GM12878 (cell line): ENCODE data around the gene TAS2R30. TPM values are rescaled to one million over a fixed set of nuclear protein-coding genes. Genes with fewer than 3 reads are reported as not detected.

Experiments used
- ATAC-seq: fragments of 200-7000 bp; cut with Tn5 transposase; 3 replicates; pipeline ENCODE4 v1.9.1; 2020; ENCODE audit warnings: mild to moderate bottlenecking, moderate library complexity
- BruUV-seq: library from RNA; stranded (reverse); fragments of 400-500 nt; replicated peaks from 2 replicates; lab custom pipeline; 2021; lab: Mats Ljungman, UMichigan
- CTCF ChIA-PET: fragments of 300-600 bp; sonication (Branson Sonifier 250); formaldehyde crosslinking; extraction: SDS; loops from one replicate; lab custom pipeline; 2021; ENCODE audit warnings: inconsistent platforms; lab: Yijun Ruan, JAX
- POLR2A ChIA-PET: fragments of 350-600 bp; formaldehyde crosslinking; extraction: SDS; loops from one replicate; lab custom pipeline; 2021; ENCODE audit warnings: inconsistent platforms; lab: Charles Lee
- RAD21 ChIA-PET: fragments of 300-600 bp; sonication (Branson Sonifier 250); formaldehyde crosslinking; loops from one replicate; lab custom pipeline; 2023; ENCODE audit warnings: antibody characterized with exemption; ENCODE audit not compliant: unreplicated experiment; lab: Charles Lee
- SMC1A ChIA-PET: fragments of 300-600 bp; sonication (Branson Sonifier 250); formaldehyde crosslinking; loops from one replicate; lab custom pipeline; 2023; ENCODE audit not compliant: unreplicated experiment, uncharacterized antibody; lab: Charles Lee
- DNase-seq: peaks from one replicate; pipeline ENCODE4 v3.0.0-alpha.2; 2011; ENCODE audit warnings: low read depth, low spot score
- FAIRE-seq: peaks from 3 replicates; lab custom pipeline; 2011; peaks lifted over from hg19 to GRCh38; lab: Jason Lieb, UNC
- H2AFZ ChIP-seq: 2 replicates; pipeline ENCODE4 v1.6.0; 2011; ENCODE audit warnings: low read depth, low read length, control low read depth; ENCODE audit not compliant: control insufficient read depth
- H3K27ac ChIP-seq: 2 replicates; pipeline ENCODE4 v1.5.1; 2011; ENCODE audit warnings: control low read depth; ENCODE audit not compliant: control insufficient read depth, insufficient read depth
- H3K27me3 ChIP-seq, 2 experiments: replicated peaks in 1 of 2; 2 replicates each; pipeline versions ENCODE4 v1.6.0 to v1.6.1; 2011; ENCODE audit warnings: low read length in 1 of 2; ENCODE audit not compliant: control insufficient read depth in 2 of 2, insufficient read depth in 2 of 2
- H3K36me3 ChIP-seq, 2 experiments: 2 replicates each; pipeline ENCODE4 v1.5.1; 2011; ENCODE audit warnings: low read length in 1 of 2; ENCODE audit not compliant: control insufficient read depth in 2 of 2, insufficient read depth in 2 of 2
- H3K4me1 ChIP-seq: 2 replicates; pipeline ENCODE4 v1.6.1; 2011; ENCODE audit warnings: mild to moderate bottlenecking, low read length, moderate library complexity, mixed read lengths; ENCODE audit not compliant: control insufficient read depth, insufficient read depth
- H3K4me2 ChIP-seq: 2 replicates; pipeline ENCODE4 v1.6.0; 2011; ENCODE audit warnings: control low read depth; ENCODE audit not compliant: control insufficient read depth, insufficient read depth
- H3K4me3 ChIP-seq: fragments of 200-600 bp; sonication (generic); 2 replicates; pipeline ENCODE4 v1.5.1; 2016
- H3K79me2 ChIP-seq: 2 replicates; pipeline ENCODE4 v1.6.0; 2011; ENCODE audit warnings: low read length; ENCODE audit not compliant: control insufficient read depth, insufficient read depth
- H3K9ac ChIP-seq: 2 replicates; pipeline ENCODE4 v1.8.0; 2011; ENCODE audit warnings: low read length, control low read depth, mixed read lengths; ENCODE audit not compliant: control insufficient read depth, insufficient read depth
- H3K9me3 ChIP-seq: replicated peaks from 3 replicates; pipeline ENCODE4 v1.5.1; 2011; ENCODE audit warnings: mild to moderate bottlenecking, low read length; ENCODE audit not compliant: control insufficient read depth, insufficient read depth
- H4K20me1 ChIP-seq: 2 replicates; pipeline ENCODE4 v1.6.0; 2011; ENCODE audit not compliant: control insufficient read depth, insufficient read depth
- NR2C2 ChIP-seq: IDR thresholded peaks from 2 replicates; pipeline ENCODE4 v1.6.1; 2011; ENCODE audit warnings: borderline replicate concordance, low read depth; ENCODE audit not compliant: control insufficient read depth, insufficient read length
- POLR2AphosphoS5 ChIP-seq: IDR thresholded peaks from 2 replicates; pipeline ENCODE4 v1.6.1; 2011; ENCODE audit warnings: mild to moderate bottlenecking, low read length, inconsistent platforms
- SMAD1 ChIP-seq: fragments of 450-650 bp; IDR thresholded peaks from 2 replicates; pipeline ENCODE4 v1.6.1; 2018; ENCODE audit warnings: mild to moderate bottlenecking, low read depth; ENCODE audit not compliant: partially characterized antibody
- STAT3 ChIP-seq: IDR thresholded peaks from 2 replicates; pipeline ENCODE4 v1.6.1; 2011; ENCODE audit warnings: low read depth, low read length, improper control_type of control experiment
- TCF12 ChIP-seq: IDR thresholded peaks from 2 replicates; pipeline ENCODE4 v1.6.1; 2011; ENCODE audit warnings: low read depth, mild to moderate bottlenecking, low read length
- ZBED1 ChIP-seq: IDR thresholded peaks from 2 replicates; pipeline ENCODE4 v1.6.1; 2016; ENCODE audit warnings: borderline replicate concordance
- ZBTB11 ChIP-seq: fragments of 450-650 bp; formaldehyde crosslinking; IDR thresholded peaks from 2 replicates; pipeline ENCODE4 v1.5.0; 2022; ENCODE audit warnings: mild to moderate bottlenecking, missing genetic modification characterization
- ZNF217 ChIP-seq: fragments of 450-650 bp; IDR thresholded peaks from 2 replicates; pipeline ENCODE4 v1.6.1; 2017; ENCODE audit warnings: antibody characterized with exemption, mild to moderate bottlenecking
- ZNF687 ChIP-seq: fragments of 450-650 bp; IDR thresholded peaks from 2 replicates; pipeline ENCODE4 v1.6.1; 2017; ENCODE audit warnings: mild to moderate bottlenecking, moderate library complexity
- WGBS: methylation state at CpG from one replicate; pipeline ENCODE4 v1.1.6; 2016; ENCODE audit warnings: low lambda C conversion rate; ENCODE audit not compliant: insufficient replicate concordance, insufficient coverage; ENCODE audit errors: missing lambda C conversion rate; 5-methylcytosine and 5-hydroxymethylcytosine counted together
- in situ Hi-C: fragments of 300-500 bp; cut with MboI; formaldehyde crosslinking; loops from 9 replicates; pipeline ENCODE4 v1.14.3; 2018; ENCODE audit warnings: mixed read lengths
- intact Hi-C: fragments of 100-400 bp; cut with micrococcal nuclease; formaldehyde crosslinking; loops from one replicate; pipeline ENCODE4 v1.14.2; 2022; ENCODE audit not compliant: unreplicated experiment
- polyA plus RNA-seq, 11 experiments: library from polyadenylated mRNA; depleted of rRNA in 4 of 11; unstranded in 6 of 11; stranded (reverse) in 5 of 11; fragments of >200 nt; fragmentation: Nextera tagmentation in 4 of 11; fragmentation: Illumina TruSeq in 1 of 11; extraction: Ambion mirVana in 4 of 11; extraction: Trizol in 1 of 11; gene quantifications; 1 replicate in 1 of 11; 2 replicates in 10 of 11; pipeline versions ENCODE4 v1.2.1 to v1.2.3, GENCODE V29; 2011 to 2016; ENCODE audit warnings: inconsistent platforms in 2 of 11, missing spikeins in 2 of 11, low read depth in 1 of 11
- total RNA-seq, 4 experiments: library from RNA; depleted of rRNA in 3 of 4; stranded (reverse); fragments of >200 nt in 3 of 4; fragmentation: Illumina TruSeq in 1 of 4; extraction: Trizol in 1 of 4; gene quantifications; 2 replicates each; pipeline versions ENCODE4 v1.2.1 to v1.2.3, GENCODE V29; 2013 to 2021
- TF ChIP-seq, protein P1 (sequence below): fragments of 450-650 bp; IDR thresholded peaks from 2 replicates; pipeline ENCODE4 v1.6.1; 2017; ENCODE audit warnings: borderline replicate concordance
- TF ChIP-seq, protein P2 (sequence below): fragments of 450-650 bp; IDR thresholded peaks from 2 replicates; pipeline ENCODE4 v1.6.1; 2016; ENCODE audit warnings: mild to moderate bottlenecking
- TF ChIP-seq, protein P3 (sequence below): fragments of 450-650 bp; IDR thresholded peaks from 2 replicates; pipeline ENCODE4 v1.6.1; 2014; ENCODE audit warnings: mild to moderate bottlenecking

TAS2R30 gene
- total and polyA plus RNA-seq, 10 of the 15 experiments (the other 5 are each of a cell fraction or from before 2014, with no cell fraction given) = 0.09 to 5.9 (median 0.54) TPM; not detected in 3

GRCh38 chr12:11178250-11178649, 43.8 kb upstream of the TAS2R30 start:
- no TSS peak for BruUV-seq
- ATAC-seq = no peak
- Histone ChIP-seq H3K9ac (no peak overlapping the region), H3K4me1 (no peaks in the 10 kb centered on the region), H3K36me3 (no peaks in the 10 kb centered on the region), H4K20me1 (no peaks in the 10 kb centered on the region), H3K4me2 (no peak overlapping the region), H3K27ac (no peak overlapping the region), H2AFZ (no peak overlapping the region), H3K79me2 (peaks cover 11% of the 10 kb centered on the region), H3K9me3 (no peaks in the 10 kb centered on the region; the same call in 2 of the 3 replicates), H3K4me3 (no peak overlapping the region), H3K27me3 (no peaks in the 10 kb centered on the region)
- ChIA-PET CTCF (no interaction called here), SMC1A (interaction anchor here (2.0 kb wide), 1 partner anchor 8 kb away, joined by 5 read pairs; the partner anchor contains the start of gene TAS2R42), RAD21 (interaction anchor here (1.0 kb wide), 1 partner anchor 21 kb away, joined by 3 read pairs; no protein-coding TSS in a partner anchor), POLR2A (no interaction called here)
- in situ Hi-C loops (no loop called here), intact Hi-C loops (no loop called here)
- WGBS = 100% methylated on average over 1 of the region's 1 CpG
- DNase-seq = no peak
- FAIRE-seq = no peak
- TF ChIP-seq ZBED1 = no peak
- TF ChIP-seq NR2C2 = no peak
- TF ChIP-seq POLR2AphosphoS5 = no peak
- TF ChIP-seq SMAD1 = no peak
- no peak for TF ChIP-seq TCF12
- no peak for TF ChIP-seq ZNF217
- TF ChIP-seq, protein P1, sequence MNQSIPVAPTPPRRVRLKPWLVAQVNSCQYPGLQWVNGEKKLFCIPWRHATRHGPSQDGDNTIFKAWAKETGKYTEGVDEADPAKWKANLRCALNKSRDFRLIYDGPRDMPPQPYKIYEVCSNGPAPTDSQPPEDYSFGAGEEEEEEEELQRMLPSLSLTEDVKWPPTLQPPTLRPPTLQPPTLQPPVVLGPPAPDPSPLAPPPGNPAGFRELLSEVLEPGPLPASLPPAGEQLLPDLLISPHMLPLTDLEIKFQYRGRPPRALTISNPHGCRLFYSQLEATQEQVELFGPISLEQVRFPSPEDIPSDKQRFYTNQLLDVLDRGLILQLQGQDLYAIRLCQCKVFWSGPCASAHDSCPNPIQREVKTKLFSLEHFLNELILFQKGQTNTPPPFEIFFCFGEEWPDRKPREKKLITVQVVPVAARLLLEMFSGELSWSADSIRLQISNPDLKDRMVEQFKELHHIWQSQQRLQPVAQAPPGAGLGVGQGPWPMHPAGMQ = no peak
- TF ChIP-seq, protein P2, sequence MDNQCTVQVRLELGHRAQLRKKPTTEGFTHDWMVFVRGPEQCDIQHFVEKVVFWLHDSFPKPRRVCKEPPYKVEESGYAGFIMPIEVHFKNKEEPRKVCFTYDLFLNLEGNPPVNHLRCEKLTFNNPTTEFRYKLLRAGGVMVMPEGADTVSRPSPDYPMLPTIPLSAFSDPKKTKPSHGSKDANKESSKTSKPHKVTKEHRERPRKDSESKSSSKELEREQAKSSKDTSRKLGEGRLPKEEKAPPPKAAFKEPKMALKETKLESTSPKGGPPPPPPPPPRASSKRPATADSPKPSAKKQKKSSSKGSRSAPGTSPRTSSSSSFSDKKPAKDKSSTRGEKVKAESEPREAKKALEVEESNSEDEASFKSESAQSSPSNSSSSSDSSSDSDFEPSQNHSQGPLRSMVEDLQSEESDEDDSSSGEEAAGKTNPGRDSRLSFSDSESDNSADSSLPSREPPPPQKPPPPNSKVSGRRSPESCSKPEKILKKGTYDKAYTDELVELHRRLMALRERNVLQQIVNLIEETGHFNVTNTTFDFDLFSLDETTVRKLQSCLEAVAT = no peak
- no peak for TF ChIP-seq STAT3
- TF ChIP-seq ZBTB11 (CRISPR knock-in tag) = no peak
- TF ChIP-seq, protein P3, sequence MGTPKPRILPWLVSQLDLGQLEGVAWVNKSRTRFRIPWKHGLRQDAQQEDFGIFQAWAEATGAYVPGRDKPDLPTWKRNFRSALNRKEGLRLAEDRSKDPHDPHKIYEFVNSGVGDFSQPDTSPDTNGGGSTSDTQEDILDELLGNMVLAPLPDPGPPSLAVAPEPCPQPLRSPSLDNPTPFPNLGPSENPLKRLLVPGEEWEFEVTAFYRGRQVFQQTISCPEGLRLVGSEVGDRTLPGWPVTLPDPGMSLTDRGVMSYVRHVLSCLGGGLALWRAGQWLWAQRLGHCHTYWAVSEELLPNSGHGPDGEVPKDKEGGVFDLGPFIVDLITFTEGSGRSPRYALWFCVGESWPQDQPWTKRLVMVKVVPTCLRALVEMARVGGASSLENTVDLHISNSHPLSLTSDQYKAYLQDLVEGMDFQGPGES = no peak
- no peak for TF ChIP-seq ZNF687
